HepG2 (cell line): Measurements from ENCODE around the gene ATP12A. TPM values are rescaled to one million over a fixed set of nuclear protein-coding genes. Genes with fewer than 3 reads are reported as not detected.

Source experiments
- ATAC-seq: fragments of 200-7000 bp; cut with Tn5 transposase; 3 replicates; pipeline ENCODE4 v1.9.1; 2020; ENCODE audit warnings: mild to moderate bottlenecking, moderate library complexity
- BruUV-seq: library from RNA; stranded (reverse); fragments of 400-500 nt; replicated peaks from 2 replicates; lab custom pipeline; 2021; lab: Mats Ljungman, UMichigan
- CTCF ChIA-PET: fragments of 300-600 bp; formaldehyde crosslinking; extraction: SDS; loops from one replicate; lab custom pipeline; 2021; ENCODE audit warnings: low total read pairs, inconsistent platforms, low intra/inter-chr PET ratio; lab: Yijun Ruan, JAX
- POLR2A ChIA-PET: fragments of 350-600 bp; sonication (Branson Sonifier 250); formaldehyde crosslinking; loops from one replicate; lab custom pipeline; 2020; ENCODE audit warnings: antibody characterized with exemption, inconsistent platforms; lab: Yijun Ruan, JAX
- DNase-seq: peaks from one replicate; pipeline ENCODE4 v3.0.0-alpha.2; 2015; ENCODE audit warnings: low spot score
- FAIRE-seq: peaks from 3 replicates; lab custom pipeline; 2011; peaks lifted over from hg19 to GRCh38; lab: Jason Lieb, UNC
- H2AFZ ChIP-seq: one replicate; pipeline ENCODE4 v1.6.1; 2011; ENCODE audit warnings: low read length, inconsistent platforms
- H3K27ac ChIP-seq: fragments of 300-600 bp; 3 replicates; pipeline ENCODE4 v1.8.0; 2011; ENCODE audit warnings: mixed run types, mild to moderate bottlenecking, mixed read lengths, low read length, inconsistent platforms; ENCODE audit not compliant: insufficient read depth; ENCODE audit errors: extremely low read length
- H3K27me3 ChIP-seq, 2 experiments: fragments of 200-600 bp in 1 of 2; 2 replicates in 1 of 2; 3 replicates in 1 of 2; pipeline versions ENCODE4 v1.6.0 to v1.8.0; 2011; ENCODE audit warnings: low read length in 2 of 2, mild to moderate bottlenecking in 2 of 2, moderate library complexity in 2 of 2, inconsistent platforms in 1 of 2; ENCODE audit not compliant: insufficient read depth in 2 of 2, control insufficient read depth in 1 of 2
- H3K36me3 ChIP-seq, 2 experiments: fragments of 200-600 bp in 1 of 2; replicated peaks in 1 of 2; 2 replicates in 1 of 2; 3 replicates in 1 of 2; pipeline versions ENCODE4 v1.5.1 to v1.8.0; 2011; ENCODE audit warnings: low read length in 2 of 2, inconsistent platforms in 1 of 2; ENCODE audit not compliant: insufficient read depth in 2 of 2, control insufficient read depth in 1 of 2
- H3K4me1 ChIP-seq: 2 replicates; pipeline ENCODE4 v1.5.1; 2012; ENCODE audit warnings: low read length, inconsistent platforms; ENCODE audit not compliant: insufficient read depth
- H3K4me2 ChIP-seq: 2 replicates; pipeline ENCODE4 v1.6.0; 2011; ENCODE audit warnings: low read depth, low read length, inconsistent platforms
- H3K4me3 ChIP-seq, 3 experiments: fragments of 200-600 bp in 1 of 3; sonication (generic), shearing (Covaris generic) in 1 of 3; replicated peaks in 1 of 3; 2 replicates each; pipeline ENCODE4 v1.5.1; 2011 to 2016; ENCODE audit warnings: low read length in 3 of 3, inconsistent platforms in 2 of 3, low read depth in 2 of 3, mild to moderate bottlenecking in 2 of 3, control low read depth in 1 of 3, mixed read lengths in 1 of 3; ENCODE audit not compliant: insufficient read depth in 1 of 3
- H3K79me2 ChIP-seq: one replicate; pipeline ENCODE4 v1.6.1; 2011; ENCODE audit warnings: low read length, inconsistent platforms; ENCODE audit not compliant: insufficient read depth
- H3K9ac ChIP-seq: 2 replicates; pipeline ENCODE4 v1.6.0; 2011; ENCODE audit warnings: mild to moderate bottlenecking, low read depth, low read length, inconsistent platforms; ENCODE audit not compliant: insufficient read depth
- H3K9me3 ChIP-seq: 2 replicates; pipeline ENCODE4 v1.5.1; 2012; ENCODE audit warnings: mild to moderate bottlenecking, low read length
- H4K20me1 ChIP-seq: 2 replicates; pipeline ENCODE4 v1.6.0; 2011; ENCODE audit warnings: inconsistent platforms, mild to moderate bottlenecking, low read length, moderate library complexity; ENCODE audit not compliant: insufficient read depth
- HMG20B ChIP-seq: conservative IDR thresholded peaks from 2 replicates; pipeline ENCODE4 v1.6.1; 2016; ENCODE audit warnings: missing genetic modification reagents, missing compliant biosample characterization
- MBD4 ChIP-seq: IDR thresholded peaks from 2 replicates; pipeline ENCODE4 v1.6.1; 2012; ENCODE audit warnings: low read length, inconsistent platforms, borderline replicate concordance
- SAFB2 ChIP-seq: sonication (generic); formaldehyde crosslinking; IDR thresholded peaks from 2 replicates; pipeline ENCODE4 v1.5.1; 2020; ENCODE audit warnings: missing genetic modification reagents, low read depth, mild to moderate bottlenecking, borderline replicate concordance
- TARDBP ChIP-seq: sonication (generic); formaldehyde crosslinking; IDR thresholded peaks from 2 replicates; pipeline ENCODE4 v1.8.0; 2022; ENCODE audit warnings: mild to moderate bottlenecking, missing genetic modification reagents
- TEAD3 ChIP-seq: optimal IDR thresholded peaks from 2 replicates; pipeline ENCODE3; 2016; ENCODE audit warnings: borderline replicate concordance
- ZNF572 ChIP-seq: sonication (generic); formaldehyde crosslinking; IDR thresholded peaks from 2 replicates; pipeline ENCODE4 v1.5.1; 2020; ENCODE audit warnings: mild to moderate bottlenecking, missing genetic modification reagents
- WGBS: methylation state at CpG from one replicate; pipeline ENCODE4 v1.1.6; 2017; ENCODE audit warnings: low lambda C conversion rate; 5-methylcytosine and 5-hydroxymethylcytosine counted together
- in situ Hi-C: cut with HindIII; loops from 2 replicates; pipeline ENCODE4 v1.10.0; 2017; ENCODE audit warnings: low pct_unique_long_range_greater_than_20kb; ENCODE audit not compliant: extremely low pct_ligation_motif_present
- intact Hi-C: fragments of 100-400 bp; cut with micrococcal nuclease; formaldehyde crosslinking; loops from one replicate; pipeline ENCODE4 v1.10.0; 2022; ENCODE audit not compliant: unreplicated experiment
- polyA plus RNA-seq, 8 experiments: library from polyadenylated mRNA; depleted of rRNA in 3 of 8; stranded (reverse) in 7 of 8; unstranded in 1 of 8; fragments of >200 nt; fragmentation: Illumina TruSeq in 4 of 8; extraction: Trizol in 4 of 8; gene quantifications; 2 replicates each; pipeline versions ENCODE4 v1.2.1 to v1.2.3, GENCODE V29; 2011 to 2016; ENCODE audit warnings: low read depth in 4 of 8, missing spikeins in 1 of 8, mixed read lengths in 1 of 8; ENCODE audit not compliant: insufficient read depth in 1 of 8
- total RNA-seq, 5 experiments: library from RNA; depleted of rRNA; stranded (reverse); fragments of >200 nt; fragmentation: Illumina TruSeq; extraction: Trizol; gene quantifications; 2 replicates each; pipeline ENCODE4 v1.2.3, GENCODE V29; 2016; ENCODE audit warnings: low read depth in 1 of 5
- TF ChIP-seq, protein P1 (sequence below): sonication (generic); formaldehyde crosslinking; IDR thresholded peaks from 2 replicates; pipeline ENCODE4 v1.8.1; 2023; ENCODE audit warnings: mild to moderate bottlenecking, moderate library complexity, missing genetic modification reagents
- TF ChIP-seq, protein P2 (sequence below): sonication (generic); formaldehyde crosslinking; conservative IDR thresholded peaks from 2 replicates; pipeline ENCODE4 v1.8.0; 2022; ENCODE audit warnings: low read depth, missing genetic modification reagents
- TF ChIP-seq, protein P3 (sequence below): sonication (generic); formaldehyde crosslinking; IDR thresholded peaks from 2 replicates; pipeline ENCODE4 v1.5.0; 2020; ENCODE audit warnings: mild to moderate bottlenecking, missing genetic modification reagents

The ATP12A gene
- total and polyA plus RNA-seq, 2 of the 13 experiments (the other 11 are each of a cell fraction or from before 2014, with no cell fraction given): not detected

DNA sequence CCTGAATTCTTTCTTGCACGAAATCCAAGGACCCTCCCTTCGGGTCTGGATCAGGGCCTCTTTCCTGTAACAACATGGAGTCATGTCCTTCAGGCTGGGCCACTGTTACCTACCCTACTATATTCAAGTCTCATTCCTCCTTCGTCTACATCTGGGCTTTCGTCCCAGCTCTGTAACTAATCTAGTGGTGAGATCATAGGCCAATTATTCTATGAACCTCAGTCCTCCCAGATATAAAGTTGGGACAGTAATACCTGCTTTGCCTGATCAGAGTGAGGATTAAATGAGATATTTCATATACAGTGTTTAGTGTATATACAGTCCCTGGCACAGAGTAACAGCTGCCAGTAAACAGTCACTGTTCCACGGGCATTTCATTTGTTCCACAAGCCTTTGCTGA is 48.3 kb upstream of the ATP12A start:
- Histone ChIP-seq H4K20me1 (no peaks in the 10 kb centered on the region), H3K4me2 (no peak overlapping the region), H3K9me3 (no peaks in the 10 kb centered on the region), H3K27ac (no peak overlapping the region), H3K36me3 (no peaks in the 10 kb centered on the region), H3K4me1 (0 out of 2 replicates have a peak, but pooled peaks cover 8% of the 10 kb centered on the region), H2AFZ (no peak overlapping the region), H3K27me3 (peaks cover 0 to 2% of the 10 kb centered on the region in 2 experiments; a peak in 3 of 5 replicates), H3K9ac (no peak overlapping the region), H3K79me2 (no peaks in the 10 kb centered on the region), H3K4me3 (no peak overlapping the region)
- intact Hi-C loops: no loop called here
- CTCF ChIA-PET: no interaction called here
- ATAC-seq (no peak), FAIRE-seq (no peak), DNase-seq (no peak)
- 20% methylated on average over 5 of the region's 5 CpGs for WGBS
- no TSS peak for BruUV-seq
- TF ChIP-seq SAFB2 (CRISPR knock-in tag) (no peak), ZNF572 (no peak), TEAD3 (CRISPR knock-in tag) (no peak), MBD4 (no peak), HMG20B (CRISPR knock-in tag) (no peak), TARDBP (CRISPR knock-in tag) (no peak)
- TF ChIP-seq, protein P1, sequence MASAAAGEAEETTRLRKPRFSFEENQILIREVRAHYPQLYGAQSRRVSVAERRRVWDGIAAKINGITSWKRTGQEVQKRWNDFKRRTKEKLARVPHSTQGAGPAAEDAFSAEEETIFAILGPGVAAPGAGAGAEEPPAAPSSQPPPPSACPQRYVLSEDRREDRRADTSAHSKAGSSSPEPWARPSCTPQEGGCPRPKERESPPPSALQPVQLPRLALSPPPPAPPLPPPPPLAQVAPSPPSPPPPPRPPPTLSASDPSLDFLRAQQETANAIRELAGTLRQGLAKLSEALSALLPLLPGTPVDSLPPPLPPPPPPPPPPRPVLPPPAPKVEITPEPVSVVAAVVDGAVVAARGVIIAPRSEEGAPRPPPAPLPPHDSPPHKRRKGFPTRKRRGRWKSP (CRISPR knock-in tag): no peak
- TF ChIP-seq, protein P2, sequence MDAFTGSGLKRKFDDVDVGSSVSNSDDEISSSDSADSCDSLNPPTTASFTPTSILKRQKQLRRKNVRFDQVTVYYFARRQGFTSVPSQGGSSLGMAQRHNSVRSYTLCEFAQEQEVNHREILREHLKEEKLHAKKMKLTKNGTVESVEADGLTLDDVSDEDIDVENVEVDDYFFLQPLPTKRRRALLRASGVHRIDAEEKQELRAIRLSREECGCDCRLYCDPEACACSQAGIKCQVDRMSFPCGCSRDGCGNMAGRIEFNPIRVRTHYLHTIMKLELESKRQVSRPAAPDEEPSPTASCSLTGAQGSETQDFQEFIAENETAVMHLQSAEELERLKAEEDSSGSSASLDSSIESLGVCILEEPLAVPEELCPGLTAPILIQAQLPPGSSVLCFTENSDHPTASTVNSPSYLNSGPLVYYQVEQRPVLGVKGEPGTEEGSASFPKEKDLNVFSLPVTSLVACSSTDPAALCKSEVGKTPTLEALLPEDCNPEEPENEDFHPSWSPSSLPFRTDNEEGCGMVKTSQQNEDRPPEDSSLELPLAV (CRISPR knock-in tag): no peak
- TF ChIP-seq, protein P3, sequence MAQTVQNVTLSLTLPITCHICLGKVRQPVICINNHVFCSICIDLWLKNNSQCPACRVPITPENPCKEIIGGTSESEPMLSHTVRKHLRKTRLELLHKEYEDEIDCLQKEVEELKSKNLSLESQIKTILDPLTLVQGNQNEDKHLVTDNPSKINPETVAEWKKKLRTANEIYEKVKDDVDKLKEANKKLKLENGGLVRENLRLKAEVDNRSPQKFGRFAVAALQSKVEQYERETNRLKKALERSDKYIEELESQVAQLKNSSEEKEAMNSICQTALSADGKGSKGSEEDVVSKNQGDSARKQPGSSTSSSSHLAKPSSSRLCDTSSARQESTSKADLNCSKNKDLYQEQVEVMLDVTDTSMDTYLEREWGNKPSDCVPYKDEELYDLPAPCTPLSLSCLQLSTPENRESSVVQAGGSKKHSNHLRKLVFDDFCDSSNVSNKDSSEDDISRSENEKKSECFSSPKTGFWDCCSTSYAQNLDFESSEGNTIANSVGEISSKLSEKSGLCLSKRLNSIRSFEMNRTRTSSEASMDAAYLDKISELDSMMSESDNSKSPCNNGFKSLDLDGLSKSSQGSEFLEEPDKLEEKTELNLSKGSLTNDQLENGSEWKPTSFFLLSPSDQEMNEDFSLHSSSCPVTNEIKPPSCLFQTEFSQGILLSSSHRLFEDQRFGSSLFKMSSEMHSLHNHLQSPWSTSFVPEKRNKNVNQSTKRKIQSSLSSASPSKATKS (CRISPR knock-in tag): no peak
- POLR2A ChIA-PET: no interaction called here
- in situ Hi-C loops: no loop called here
